ENCODE results near the gene TMEM179B.

GRCh38 chr11:62830904-62831519, 43.8 kb downstream of the TMEM179B start:
- TF ChIP-seq YY1 (IDR thresholded peaks at IDR 0.05; ENCODE audit: insufficient read depth, insufficient read length) (no peak), ZNF274 (IDR thresholded peaks at IDR 0.05; ENCODE audit: low read depth, low read length) (no peak)

Data from NT2/D1 (cell line).